RWPE2 (cell line): ENCODE results near the gene MGRN1.

ENCODE experiments used
- ATAC-seq: fragments of 200-7000 bp; cut with Tn5 transposase; 3 replicates; pipeline ENCODE4 v1.9.1; 2021; ENCODE audit warnings: low read depth
- DNase-seq: peaks from one replicate; pipeline ENCODE4 v3.0.0-alpha.2; 2020; ENCODE audit warnings: low spot score
- H3K27ac ChIP-seq: fragments of 450-650 bp; 2 replicates; pipeline ENCODE4 v1.5.1; 2017; ENCODE audit warnings: mild to moderate bottlenecking; ENCODE audit not compliant: poor library complexity, severe bottlenecking
- H3K27me3 ChIP-seq: fragments of 250-450 bp; sonication (Bioruptor Pico); 2 replicates; pipeline ENCODE4 v1.5.1; 2021; ENCODE audit warnings: mild to moderate bottlenecking, moderate library complexity; ENCODE audit not compliant: insufficient read depth, poor library complexity, severe bottlenecking
- H3K36me3 ChIP-seq: fragments of 250-450 bp; sonication (Bioruptor Pico); 2 replicates; pipeline ENCODE4 v1.5.1; 2020; ENCODE audit warnings: low read depth, mild to moderate bottlenecking, moderate library complexity
- H3K4me1 ChIP-seq: fragments of 250-450 bp; sonication (Bioruptor Pico); 2 replicates; pipeline ENCODE4 v1.5.1; 2021; ENCODE audit warnings: mild to moderate bottlenecking, moderate library complexity; ENCODE audit not compliant: insufficient read depth, poor library complexity, severe bottlenecking
- H3K4me3 ChIP-seq: fragments of 250-450 bp; sonication (Bioruptor Pico); 2 replicates; pipeline ENCODE4 v1.5.1; 2021; ENCODE audit warnings: mild to moderate bottlenecking, moderate library complexity; ENCODE audit not compliant: severe bottlenecking
- H3K9me3 ChIP-seq: fragments of 250-450 bp; sonication (Bioruptor Pico); 2 replicates; pipeline ENCODE4 v1.5.1; 2021; ENCODE audit warnings: mild to moderate bottlenecking, moderate library complexity; ENCODE audit not compliant: severe bottlenecking
- CTCF ChIP-seq: fragments of 450-650 bp; IDR thresholded peaks from one replicate; pipeline ENCODE4 v1.5.1; 2017; ENCODE audit warnings: mild to moderate bottlenecking, moderate library complexity; ENCODE audit not compliant: poor library complexity, severe bottlenecking

The MGRN1 gene

GRCh38 chr16:4591191-4591590 is 33.4 kb upstream of the MGRN1 start:
- H3K36me3 ChIP-seq: no peaks in the 10 kb centered on the region
- no peaks in the 10 kb centered on the region for H3K4me1 ChIP-seq
- no peak for DNase-seq
- no peak for ATAC-seq
- no peaks in the 10 kb centered on the region for H3K27me3 ChIP-seq
- TF ChIP-seq CTCF: no peak
- H3K27ac ChIP-seq: no peak overlapping the region
- no peaks in the 10 kb centered on the region for H3K9me3 ChIP-seq
- H3K4me3 ChIP-seq: no peak overlapping the region

GRCh38 chr16:4591706-4592470 is 32.7 kb upstream of the MGRN1 start:
- DNase-seq (no peak), ATAC-seq (no peak)
- TF ChIP-seq CTCF: no peak
- no peak overlapping the region for H3K27ac ChIP-seq
- H3K36me3 ChIP-seq: no peaks in the 10 kb centered on the region
- H3K9me3 ChIP-seq: no peaks in the 10 kb centered on the region
- no peak overlapping the region for H3K4me3 ChIP-seq
- no peaks in the 10 kb centered on the region for H3K27me3 ChIP-seq
- peaks cover 1% of the 10 kb centered on the region for H3K4me1 ChIP-seq

GRCh38 chr16:4593086-4593485 is 31.5 kb upstream of the MGRN1 start:
- no peaks in the 10 kb centered on the region for H3K27me3 ChIP-seq
- no peak overlapping the region for H3K4me3 ChIP-seq
- TF ChIP-seq CTCF: no peak
- no peak overlapping the region for H3K27ac ChIP-seq
- DNase-seq (no peak), ATAC-seq (no peak)
- H3K36me3 ChIP-seq: no peaks in the 10 kb centered on the region
- H3K9me3 ChIP-seq: no peaks in the 10 kb centered on the region
- peaks cover 8% of the 10 kb centered on the region for H3K4me1 ChIP-seq

- Histone ChIP-seq H3K4me3 (no peak overlapping the region), H3K9me3 (no peaks in the 10 kb centered on the region), H3K4me1 (peaks cover 8% of the 10 kb centered on the region), H3K36me3 (no peaks in the 10 kb centered on the region), H3K27ac (no peak overlapping the region), H3K27me3 (no peaks in the 10 kb centered on the region)
- TF ChIP-seq CTCF: no peak
- ATAC-seq (no peak), DNase-seq (no peak)
Observed at GRCh38 chr16:4594433-4595410, 29.9 kb upstream of the MGRN1 start.
